Epithelial cell of esophagus (primary cell): ENCODE results near the gene CDC42SE1.

Experiments used
- DNase-seq: peaks from one replicate; pipeline ENCODE4 v3.0.0; 2010; ENCODE audit warnings: low read depth
- H3K4me3 ChIP-seq: 2 replicates; pipeline ENCODE4 v1.5.1; 2011; ENCODE audit warnings: mild to moderate bottlenecking, low read length, control low read depth
- TF ChIP-seq, protein P1 (sequence below): IDR thresholded peaks from 2 replicates; pipeline ENCODE4 v1.5.1; 2011; ENCODE audit warnings: low read depth, mild to moderate bottlenecking, low read length, control low read depth, inconsistent platforms; ENCODE audit not compliant: insufficient read depth; ENCODE audit errors: missing control alignments

Gene CDC42SE1

DNA sequence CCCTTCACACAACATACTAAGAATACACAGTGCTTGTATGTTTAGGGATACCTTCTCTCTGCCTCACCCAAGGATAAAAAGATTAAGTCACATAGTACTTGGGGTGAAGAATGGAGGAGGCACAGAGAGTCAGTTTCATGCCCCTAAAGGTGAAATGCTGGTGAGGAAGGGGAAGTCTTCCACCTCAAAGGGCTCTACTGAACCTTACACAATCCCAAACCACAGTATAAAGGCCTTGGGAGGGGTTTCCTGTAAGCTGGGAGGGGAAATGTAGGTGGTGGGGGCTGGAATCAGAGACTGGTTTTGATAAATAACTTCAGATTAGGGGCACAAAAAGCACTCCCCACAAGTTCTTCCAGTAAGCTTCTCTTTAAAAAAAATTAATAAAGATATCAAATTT is 56.2 kb downstream of the CDC42SE1 start:
- DNase-seq: no peak
- TF ChIP-seq, protein P1, sequence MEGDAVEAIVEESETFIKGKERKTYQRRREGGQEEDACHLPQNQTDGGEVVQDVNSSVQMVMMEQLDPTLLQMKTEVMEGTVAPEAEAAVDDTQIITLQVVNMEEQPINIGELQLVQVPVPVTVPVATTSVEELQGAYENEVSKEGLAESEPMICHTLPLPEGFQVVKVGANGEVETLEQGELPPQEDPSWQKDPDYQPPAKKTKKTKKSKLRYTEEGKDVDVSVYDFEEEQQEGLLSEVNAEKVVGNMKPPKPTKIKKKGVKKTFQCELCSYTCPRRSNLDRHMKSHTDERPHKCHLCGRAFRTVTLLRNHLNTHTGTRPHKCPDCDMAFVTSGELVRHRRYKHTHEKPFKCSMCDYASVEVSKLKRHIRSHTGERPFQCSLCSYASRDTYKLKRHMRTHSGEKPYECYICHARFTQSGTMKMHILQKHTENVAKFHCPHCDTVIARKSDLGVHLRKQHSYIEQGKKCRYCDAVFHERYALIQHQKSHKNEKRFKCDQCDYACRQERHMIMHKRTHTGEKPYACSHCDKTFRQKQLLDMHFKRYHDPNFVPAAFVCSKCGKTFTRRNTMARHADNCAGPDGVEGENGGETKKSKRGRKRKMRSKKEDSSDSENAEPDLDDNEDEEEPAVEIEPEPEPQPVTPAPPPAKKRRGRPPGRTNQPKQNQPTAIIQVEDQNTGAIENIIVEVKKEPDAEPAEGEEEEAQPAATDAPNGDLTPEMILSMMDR: no peak
- no peak overlapping the region for H3K4me3 ChIP-seq

DNA sequence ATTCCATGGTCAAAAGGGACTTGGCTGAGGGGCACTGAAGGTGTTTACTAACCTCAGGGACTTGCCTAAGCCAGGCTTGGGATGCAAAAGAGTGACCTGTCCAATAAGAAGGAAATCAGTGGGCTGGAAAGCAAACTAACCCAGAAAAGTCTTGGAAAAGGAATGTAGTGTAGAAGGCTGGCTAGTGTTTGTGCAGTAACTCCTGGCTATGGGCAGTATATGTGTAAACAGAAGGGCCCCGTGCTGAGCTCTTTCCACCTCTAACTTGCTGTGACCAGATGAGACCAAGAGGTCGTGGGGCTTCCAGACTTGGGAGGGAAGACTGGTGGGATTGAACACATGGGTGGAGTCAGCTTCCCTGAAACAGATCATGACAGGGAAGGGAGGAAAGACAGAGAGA is 56.8 kb downstream of the CDC42SE1 start:
- DNase-seq: no peak
- H3K4me3 ChIP-seq: no peak overlapping the region
- TF ChIP-seq, protein P1: no peak

DNA sequence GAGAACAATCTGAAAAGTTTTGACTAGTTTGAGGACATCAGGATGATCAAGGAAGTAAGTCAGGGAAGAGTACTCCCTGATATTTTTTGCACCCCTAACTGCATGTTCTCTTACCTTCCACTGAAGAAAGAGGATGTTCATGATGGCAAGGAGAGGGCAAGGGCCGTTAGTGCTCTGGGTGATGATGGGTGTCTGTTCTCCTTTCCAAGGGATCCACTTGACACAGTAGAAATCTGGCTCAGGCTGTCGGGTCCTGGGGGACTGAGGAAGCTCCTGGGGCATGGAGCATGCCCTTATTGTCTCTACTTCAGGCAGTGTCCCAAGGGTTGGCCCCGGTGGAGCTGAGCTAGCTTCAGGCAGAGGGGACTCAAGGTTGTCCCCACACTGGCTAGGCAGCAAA is 57.4 kb downstream of the CDC42SE1 start:
- no peak overlapping the region for H3K4me3 ChIP-seq
- DNase-seq: no peak
- TF ChIP-seq, protein P1: no peak

DNA sequence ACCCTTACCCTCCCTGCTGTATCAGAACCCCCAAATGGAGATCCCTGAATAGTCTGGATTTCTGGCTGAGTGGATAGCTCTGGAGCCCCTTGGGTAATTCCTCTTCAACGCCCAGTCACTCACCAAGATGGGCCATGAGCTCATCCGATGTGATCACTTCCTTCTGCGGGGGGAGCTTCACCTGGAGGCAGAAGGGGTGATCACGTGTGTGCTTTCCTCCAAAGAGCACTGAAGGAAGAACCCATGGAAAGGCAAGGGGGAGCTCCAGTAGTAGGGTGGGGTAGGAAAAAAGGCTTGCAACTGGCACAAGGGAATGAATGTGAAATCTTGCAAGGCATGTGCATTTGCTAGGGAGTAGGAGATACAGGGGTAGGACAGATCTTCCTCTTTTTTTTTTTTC is 57.8 kb downstream of the CDC42SE1 start:
- TF ChIP-seq, protein P1: no peak
- peak; percentile 67 for DNase-seq

More for the DNA sequence above, 57.8 kb downstream of the CDC42SE1 start:
- H3K4me3 ChIP-seq: no peak overlapping the region
